SIG-M5 treated with dmso at 0.1 percent for 504 hours (cell line): ENCODE results near the gene KCTD20.
A peak's percentile ranks its signal among the peaks of the same experiment; 100 is the strongest.

Experiments
- DNase-seq: peaks from one replicate; lab custom pipeline; 2025; ENCODE audit not compliant: unreplicated experiment; lab: John Stamatoyannopoulos, UW

KCTD20 gene

GRCh38 chr6:36492092-36492491 lies 49.3 kb downstream of the KCTD20 start:
- no peak for DNase-seq

DNA sequence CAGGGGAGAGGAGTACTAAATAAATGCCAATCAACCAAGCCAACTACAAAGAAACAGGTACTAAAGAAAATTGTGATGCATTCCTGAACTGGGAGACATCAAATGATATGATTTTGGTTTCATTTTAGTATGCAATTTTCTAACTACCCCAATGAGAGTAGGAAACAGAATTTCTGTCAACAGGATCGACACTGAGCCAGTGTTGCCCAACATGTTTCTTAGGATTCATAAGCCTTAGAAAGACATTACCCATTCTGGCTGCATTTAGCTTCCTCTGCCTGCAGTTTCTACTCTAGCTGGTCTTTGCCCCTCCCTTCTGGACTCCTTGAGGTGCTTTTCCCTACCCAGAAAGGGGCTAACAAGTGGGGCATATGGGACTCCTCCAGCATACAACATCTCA lies 49.8 kb downstream of the KCTD20 start:
- DNase-seq = peak; percentile 70

DNA sequence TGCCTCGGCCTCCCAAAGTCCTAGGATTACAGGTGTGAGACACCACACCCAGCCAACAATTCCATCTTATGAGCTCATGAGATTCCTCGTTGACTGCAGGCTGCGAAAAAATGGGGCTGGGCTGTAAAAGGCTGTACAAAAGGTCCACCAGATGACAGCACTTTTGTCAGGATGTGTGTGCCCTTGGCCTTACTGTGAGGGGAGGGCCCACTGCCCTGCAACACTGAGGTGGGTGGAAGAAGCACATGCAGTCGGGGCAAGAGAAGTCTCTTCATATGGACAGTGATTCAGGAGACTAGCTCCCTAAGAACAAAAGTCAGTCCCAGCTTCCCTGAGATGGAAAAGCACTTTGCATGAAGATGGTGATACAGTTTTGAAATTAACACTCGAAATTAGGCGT lies 50.5 kb downstream of the KCTD20 start:
- DNase-seq = no peak

DNA sequence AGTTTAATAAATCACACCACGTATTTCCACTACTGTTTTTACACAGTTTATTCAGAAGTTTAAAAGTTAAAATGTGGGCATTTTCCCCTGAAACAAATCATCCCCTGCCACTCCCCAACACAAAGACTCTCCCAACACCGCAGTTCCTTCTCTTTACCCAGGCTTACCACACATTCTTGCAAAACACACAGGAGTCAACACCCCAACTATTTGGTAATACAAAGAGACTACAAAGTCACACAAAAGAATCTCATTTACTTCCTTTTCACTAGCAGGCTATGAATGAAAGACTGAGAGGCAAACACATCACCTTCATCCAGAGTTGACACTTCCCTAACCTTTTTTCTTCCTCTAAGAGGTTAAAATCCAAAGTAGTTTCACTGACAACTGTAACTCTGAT lies 51.1 kb downstream of the KCTD20 start:
- DNase-seq = peak; percentile 96

- DNase-seq = no peak
Measured at GRCh38 chr6:36495086-36495485, 52.3 kb downstream of the KCTD20 start.

- DNase-seq = no peak
Measured at GRCh38 chr6:36499918-36500317, 57.1 kb downstream of the KCTD20 start.

- DNase-seq = no peak
Measured at GRCh38 chr6:36501686-36502085, 58.9 kb downstream of the KCTD20 start.

GRCh38 chr6:36504181-36504580 lies 61.4 kb downstream of the KCTD20 start:
- no peak for DNase-seq

GRCh38 chr6:36504982-36505381 lies 62.2 kb downstream of the KCTD20 start:
- no peak for DNase-seq

DNA sequence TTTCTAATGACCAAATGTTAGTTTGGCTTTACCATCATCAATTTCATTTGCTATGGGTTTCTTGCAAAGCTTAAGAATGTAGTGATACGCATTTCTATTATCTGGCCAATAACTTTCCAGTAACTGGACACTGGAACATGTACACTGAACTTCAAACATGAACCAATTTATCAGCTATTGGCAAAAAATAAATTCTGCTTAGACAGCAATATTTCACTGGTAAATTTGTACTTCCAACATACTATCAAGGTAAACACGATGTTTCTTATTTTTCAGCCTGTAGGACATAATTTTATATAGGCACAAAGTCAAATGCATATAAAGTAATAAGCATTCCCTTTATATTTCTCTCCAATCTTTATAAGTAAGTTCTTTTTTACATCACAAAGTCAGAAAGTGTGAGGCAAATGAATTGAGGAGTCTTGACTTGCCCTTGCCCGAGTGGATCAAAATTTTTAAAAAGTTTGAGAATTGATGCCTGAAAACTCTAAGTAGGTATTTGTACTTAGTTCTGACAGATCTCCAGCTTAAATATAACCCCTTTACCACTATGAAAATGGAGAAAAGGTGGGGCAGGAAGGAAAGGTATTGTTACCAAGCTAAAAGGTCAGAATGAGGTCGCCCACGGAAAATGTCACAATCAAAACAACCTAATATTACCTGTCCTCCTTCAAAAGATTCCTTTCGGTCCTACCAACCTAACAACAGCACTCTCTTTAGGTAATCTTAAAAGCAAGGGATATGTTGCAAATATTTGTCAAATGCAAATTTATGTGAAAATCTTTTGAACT lies 63.1 kb downstream of the KCTD20 start:
- DNase-seq = no peak

DNA sequence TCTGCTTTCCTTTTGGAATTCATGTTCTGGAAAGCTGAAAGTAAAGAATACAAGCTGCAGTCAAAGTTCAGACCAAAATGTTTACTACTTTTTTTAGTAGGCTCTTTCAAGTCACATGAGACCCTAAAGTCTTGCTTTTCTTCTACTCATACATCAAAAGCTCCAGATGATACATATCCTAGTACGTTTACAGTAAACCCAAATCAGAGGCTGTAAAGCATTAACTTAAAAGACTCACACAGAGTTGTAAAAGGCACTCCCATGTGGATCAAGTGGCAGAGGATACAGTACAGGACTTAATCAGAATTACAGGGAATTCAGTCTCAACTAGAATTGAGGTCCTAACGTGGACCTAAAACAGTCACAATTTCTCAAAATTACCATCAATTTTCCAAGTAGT lies 63.8 kb downstream of the KCTD20 start:
- no peak for DNase-seq

GRCh38 chr6:36508532-36508931 lies 65.7 kb downstream of the KCTD20 start:
- no peak for DNase-seq

GRCh38 chr6:36510365-36510764 lies 67.6 kb downstream of the KCTD20 start:
- DNase-seq = no peak

DNA sequence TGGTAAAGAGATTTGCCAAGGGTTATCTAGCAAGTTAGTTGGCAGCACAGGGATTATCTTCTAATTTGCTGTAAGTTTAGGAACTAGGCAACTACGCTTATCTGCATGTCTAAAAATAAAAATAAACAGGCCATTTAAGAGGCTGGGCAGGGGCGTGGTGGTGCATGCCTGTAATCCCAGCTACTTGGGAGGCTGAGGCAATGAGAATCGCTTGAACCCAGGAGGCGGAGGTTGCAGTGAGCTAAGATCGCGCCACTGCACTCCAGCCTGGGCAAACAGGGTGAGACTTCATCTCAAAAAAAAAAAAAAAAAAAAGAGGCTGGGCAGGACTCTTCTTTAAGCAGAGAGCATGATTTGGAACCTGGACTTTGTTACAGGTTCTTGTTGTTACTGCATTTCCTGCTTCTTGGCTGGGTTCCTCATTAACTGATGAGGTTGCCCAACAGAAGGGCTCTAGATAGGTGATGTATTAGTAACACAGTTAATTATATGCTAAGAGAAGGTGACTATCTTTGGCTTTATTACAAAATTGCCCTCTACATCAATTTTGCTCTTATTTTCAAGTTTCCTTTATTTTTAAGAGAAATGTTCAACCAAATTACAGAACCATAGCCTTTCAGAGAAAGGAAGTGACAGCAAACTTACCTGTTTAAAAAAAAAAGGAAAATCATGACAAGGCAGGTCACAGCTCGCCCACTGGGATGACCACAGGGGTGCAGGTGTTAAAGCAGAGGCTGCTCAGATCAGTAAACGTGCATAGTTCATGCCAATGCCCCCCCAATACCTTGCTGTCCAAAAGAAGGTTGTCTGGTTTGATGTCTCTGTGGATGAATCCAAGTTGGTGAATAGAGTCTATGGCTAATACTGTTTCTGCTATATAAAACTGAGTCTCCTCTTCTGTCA lies 72.0 kb downstream of the KCTD20 start:
- DNase-seq = no peak

- no peak for DNase-seq
Measured at GRCh38 chr6:36515844-36516243, 73.0 kb downstream of the KCTD20 start.

DNA sequence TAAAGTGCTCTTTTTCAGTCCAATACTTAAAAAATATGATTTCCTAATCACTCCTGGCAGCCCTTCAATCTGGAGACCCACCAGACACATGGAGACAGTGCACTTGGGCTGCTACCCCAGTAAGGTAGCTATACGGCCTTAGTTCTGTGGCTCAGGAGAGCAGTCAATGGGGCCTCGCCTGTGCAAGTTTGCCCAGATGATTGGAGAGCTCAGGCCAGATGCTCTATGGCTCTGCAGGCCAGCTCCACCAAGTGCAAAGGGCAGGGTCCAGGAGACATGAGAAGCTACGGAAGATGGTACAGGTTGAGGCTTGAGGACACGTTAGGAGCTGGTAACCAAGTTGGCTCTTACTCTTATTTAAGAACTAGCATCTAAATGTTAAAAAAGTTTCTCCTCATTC lies 73.8 kb downstream of the KCTD20 start:
- DNase-seq = no peak

GRCh38 chr6:36516988-36517387 lies 74.2 kb downstream of the KCTD20 start:
- no peak for DNase-seq

DNA sequence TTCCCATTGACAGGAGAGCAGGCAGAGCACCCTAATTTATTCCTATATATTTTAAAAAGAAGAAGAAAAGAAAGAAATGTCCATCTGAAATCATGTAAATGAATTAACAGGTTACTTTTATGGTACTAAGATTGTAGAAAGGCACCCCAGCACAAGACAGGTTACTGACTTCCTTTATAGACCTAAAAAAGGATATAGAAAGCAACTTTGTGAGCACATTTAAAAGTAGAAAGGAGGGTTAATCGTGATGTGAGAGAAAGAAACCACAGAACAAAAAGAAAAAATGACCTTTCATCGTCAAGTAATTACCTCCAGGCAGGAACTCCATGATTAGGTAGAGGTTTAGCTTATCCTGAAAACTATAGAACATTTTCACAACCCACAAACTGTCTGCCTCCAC lies 74.6 kb downstream of the KCTD20 start:
- DNase-seq = no peak

DNA sequence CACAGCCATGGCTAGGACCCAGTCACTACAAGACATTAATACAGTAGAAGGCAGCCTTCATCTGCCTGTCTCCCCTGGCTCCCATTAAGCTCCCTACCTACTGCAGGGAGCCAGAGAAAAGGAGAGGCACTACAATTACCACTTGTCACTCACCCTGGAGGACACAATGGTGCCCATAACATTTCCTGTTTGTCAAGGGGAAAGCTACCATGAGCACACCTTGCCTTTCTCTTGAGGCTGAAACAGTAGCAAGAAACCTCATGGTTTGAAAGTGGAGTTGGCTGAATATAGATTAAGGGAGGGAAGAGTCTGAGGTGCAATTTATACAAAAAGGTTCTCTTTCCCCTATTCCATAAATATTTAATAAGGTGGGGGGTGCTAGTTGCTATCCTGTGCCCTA lies 76.6 kb downstream of the KCTD20 start:
- no peak for DNase-seq

DNA sequence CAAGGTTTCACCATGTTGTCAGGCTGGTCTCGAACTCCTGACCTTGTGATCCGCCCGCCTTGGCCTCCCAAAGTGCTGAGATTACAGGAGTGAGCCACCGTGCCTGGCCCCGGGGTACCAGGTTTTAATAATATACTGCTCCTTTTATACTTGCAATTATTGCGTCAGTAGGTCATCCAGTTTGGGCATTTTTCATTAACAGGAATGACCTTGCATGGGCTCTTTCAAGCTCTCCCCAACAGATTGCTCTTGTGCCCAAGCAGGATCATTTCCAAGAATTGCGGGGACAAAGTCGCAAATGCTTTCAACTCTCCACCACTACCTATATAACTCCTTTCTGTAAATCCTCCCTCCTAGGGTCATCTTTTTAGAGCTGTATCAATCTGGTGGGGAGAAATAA lies 80.7 kb downstream of the KCTD20 start:
- DNase-seq = no peak

- DNase-seq = no peak
Measured at GRCh38 chr6:36523936-36524499, 81.2 kb downstream of the KCTD20 start.

GRCh38 chr6:36524871-36525270 lies 82.1 kb downstream of the KCTD20 start:
- no peak for DNase-seq
